Activated naive CD4-positive, alpha-beta T cell treated with Interleukin-2 at 50 U/mL for 16 hours (primary cell): ENCODE data around the gene PAX1.

Experiments
- DNase-seq: peaks from one replicate; pipeline ENCODE4 v3.0.0-alpha.2; 2020

The PAX1 gene

DNA sequence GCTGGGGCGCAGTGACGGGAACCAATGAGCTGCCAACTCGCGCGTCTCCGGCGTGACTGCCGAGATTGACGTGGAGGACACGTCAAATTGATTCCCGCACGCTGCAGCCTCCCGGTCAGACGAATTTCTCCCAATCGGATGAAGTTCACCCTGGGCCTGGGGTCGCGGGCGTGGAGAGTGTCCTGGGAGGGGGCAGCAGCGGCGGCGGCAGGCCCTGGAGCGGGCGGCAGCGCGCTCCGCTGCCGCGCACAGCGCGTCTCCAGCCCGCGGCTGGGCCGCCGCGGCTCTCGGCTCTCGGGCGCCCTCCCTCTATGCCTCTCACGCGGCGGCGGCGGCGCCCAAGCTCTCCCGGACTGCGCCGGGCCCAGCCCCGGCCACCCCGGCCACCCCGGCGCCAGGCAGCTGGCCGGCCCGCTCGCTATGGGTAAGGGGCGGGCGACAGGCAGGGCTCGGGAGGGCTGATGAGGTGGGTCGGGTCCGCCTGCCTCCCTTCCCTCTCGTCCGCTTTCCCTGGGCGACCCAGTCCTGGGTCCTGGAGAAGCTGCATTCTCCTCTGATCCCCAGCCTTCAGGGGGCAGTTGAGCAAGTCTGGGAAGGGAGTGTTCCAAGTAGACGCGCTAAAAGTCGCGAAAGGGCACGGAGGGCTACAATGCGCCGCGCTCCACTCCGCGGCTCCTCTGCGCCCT, at the start of gene PAX1:
TSS of gene PAX1 (plus strand) at position 90 of the 686 bp plus-strand sequence. CDS start at position 139, 49 bp downstream.
- no peak for DNase-seq

DNA sequence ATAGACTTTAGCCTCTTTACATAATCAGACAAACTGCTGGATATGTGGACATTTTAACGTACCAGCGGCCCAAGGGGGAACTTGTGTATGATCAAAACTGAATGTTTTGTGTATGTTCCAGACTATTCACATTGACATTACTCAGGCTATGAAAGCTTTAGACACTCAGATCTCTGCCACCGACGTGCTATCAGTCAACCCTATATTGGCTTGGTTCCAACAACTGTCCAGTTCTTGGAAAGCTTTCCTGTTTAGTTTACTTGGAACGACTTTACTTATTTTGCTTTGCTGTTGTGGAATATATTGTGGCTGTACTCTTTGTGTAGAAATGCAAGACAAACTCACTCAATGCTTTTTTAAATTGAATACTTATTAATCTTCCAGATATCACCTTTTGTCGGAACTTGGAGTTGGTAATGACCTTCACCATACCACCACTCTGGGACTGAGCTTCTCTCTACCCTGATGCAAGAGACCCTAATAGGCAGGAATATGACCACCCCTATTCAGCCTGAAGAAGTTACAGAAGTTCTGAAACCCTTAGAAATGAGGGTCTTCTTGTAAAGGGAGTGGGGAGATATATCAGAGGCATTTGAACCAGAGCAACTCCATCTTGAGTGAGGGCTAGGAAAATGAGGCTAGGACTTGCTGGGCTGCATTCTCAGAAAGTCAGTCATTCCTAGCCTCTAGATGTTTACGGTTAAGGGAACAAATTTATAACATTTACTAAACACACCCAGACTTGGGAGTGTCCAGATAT, 49.0 kb upstream of the PAX1 start:
- no peak for DNase-seq

DNA sequence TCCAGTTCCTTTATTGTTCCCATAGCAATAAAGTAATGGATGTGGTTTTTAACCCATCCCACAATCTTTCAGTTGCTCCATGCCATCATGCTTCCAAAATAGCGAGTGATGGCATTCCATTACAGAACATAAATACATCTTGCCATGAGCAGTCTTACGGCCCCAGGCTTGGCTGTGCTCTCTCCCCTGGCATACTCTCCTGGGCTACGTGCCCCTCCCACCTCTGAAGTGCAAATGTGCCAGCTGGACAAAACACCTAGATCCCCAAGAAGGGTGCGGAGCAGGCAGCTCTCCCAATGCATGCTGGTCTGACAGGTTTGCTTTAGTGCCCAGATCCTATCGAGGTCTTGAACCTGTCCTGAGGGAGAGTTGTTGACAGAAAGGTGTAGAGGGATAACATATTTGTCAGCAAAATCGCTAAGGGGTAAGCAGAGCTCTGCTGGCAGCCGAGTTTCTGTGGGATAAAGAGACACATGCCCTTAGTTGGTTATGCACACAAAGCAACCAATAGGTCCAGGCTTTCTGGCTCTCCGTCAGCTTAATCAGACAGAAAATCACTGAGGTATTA, 43.9 kb upstream of the PAX1 start:
- DNase-seq = no peak

GRCh38 chr20:21663465-21663864, 42.0 kb upstream of the PAX1 start:
- DNase-seq = no peak

GRCh38 chr20:21665687-21666446, 39.6 kb upstream of the PAX1 start:
- no peak for DNase-seq

GRCh38 chr20:21670126-21670525, 35.3 kb upstream of the PAX1 start:
- no peak for DNase-seq

DNA sequence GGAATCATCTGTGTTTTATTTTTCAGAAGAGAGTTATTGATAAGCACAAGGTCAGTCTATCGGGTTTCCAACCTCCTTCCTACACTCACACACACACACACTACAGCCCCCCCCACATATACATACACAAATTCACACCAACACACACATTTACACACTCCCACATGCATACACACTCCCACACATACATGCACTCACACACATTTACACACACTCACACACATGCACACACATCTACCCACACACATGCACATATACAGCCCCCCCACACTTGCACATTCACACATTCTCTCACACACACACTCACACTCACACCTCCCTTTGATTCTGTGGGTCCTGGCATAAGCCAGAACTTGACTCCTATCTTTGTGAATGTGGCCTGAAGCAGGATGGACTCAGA, 34.5 kb upstream of the PAX1 start:
- DNase-seq = no peak

GRCh38 chr20:21677261-21677660, 28.2 kb upstream of the PAX1 start:
- DNase-seq = no peak

DNA sequence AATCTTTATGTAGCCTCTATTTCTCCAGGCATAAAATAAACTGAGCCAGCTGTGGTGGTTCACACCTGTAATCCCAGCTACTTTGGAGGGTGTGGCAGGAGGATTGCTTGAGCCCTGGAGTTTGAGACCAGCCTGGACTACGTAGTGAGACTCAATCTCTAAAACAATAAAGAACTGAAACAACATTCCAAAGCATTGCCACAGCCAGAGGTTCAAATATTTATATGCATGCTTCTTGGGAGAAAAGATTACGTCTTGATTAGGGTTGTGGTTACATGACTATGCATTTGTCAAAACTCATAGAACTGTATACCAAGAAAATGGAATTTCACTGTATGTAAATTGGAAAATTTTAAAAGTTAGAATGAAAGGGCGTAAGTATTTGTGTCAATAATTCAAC, 27.7 kb upstream of the PAX1 start:
- DNase-seq = no peak

DNA sequence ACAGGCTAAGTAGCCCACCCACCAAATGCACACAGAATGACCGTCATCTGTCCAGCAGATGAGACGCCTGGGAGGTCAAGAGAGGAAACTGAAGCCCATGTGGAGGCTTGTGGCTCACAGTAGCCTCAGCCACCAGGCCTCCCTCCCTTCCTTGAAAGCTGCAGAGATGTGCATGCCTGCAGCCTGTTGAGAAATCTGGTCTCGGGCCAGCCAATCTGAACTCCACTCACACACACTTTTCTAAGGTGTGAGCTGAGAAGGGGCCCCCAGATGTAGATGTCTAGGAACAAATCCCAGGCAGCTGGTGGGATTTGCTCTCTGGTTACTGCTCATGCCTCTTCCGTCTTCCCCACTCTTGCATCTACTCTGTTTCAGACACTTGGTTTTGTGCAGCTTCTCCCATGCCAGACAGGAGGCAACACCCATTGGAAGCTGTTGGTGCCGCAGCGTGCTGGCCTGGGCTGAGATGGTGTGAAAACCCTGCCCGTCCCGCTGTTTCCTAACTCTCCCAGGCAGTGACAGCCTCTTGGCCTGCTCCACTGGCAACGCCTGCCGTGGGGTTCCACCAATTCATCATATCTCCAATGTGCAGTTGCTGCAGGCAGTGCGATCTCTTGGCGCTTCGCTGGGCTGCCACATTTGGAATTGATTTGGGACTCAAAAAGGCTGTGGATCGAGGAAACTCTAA, 24.1 kb upstream of the PAX1 start:
- DNase-seq = no peak

- no peak for DNase-seq
These were observed 23.5 kb upstream of the PAX1 start for GRCh38 chr20:21681922-21682318.

- DNase-seq = no peak
These were observed 22.9 kb upstream of the PAX1 start for GRCh38 chr20:21682521-21682954.

GRCh38 chr20:21684671-21685070, 20.8 kb upstream of the PAX1 start:
- no peak for DNase-seq

DNA sequence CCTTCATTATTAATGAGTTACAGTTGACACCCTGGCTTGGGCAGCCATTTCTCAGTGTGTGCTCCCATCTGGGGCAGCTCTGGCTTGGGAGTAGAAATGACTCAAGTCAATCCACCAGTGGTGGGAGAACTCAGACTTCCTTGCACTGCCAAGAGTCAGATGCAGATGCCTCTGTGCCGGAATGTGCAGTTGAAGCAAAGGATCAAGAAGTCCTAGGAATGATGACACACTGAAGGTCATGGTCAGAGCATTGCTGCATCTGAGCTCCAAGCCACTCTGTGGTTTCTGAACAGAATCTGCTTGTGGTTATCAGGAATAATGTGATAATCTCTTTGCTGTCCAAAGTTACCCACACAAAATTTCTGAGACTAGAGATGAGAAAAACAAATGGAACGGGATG, 19.5 kb upstream of the PAX1 start:
- DNase-seq = no peak

GRCh38 chr20:21693322-21693721, 12.1 kb upstream of the PAX1 start:
- DNase-seq = no peak

- DNase-seq = no peak
These were observed 6.8 kb upstream of the PAX1 start for GRCh38 chr20:21698494-21699215.

DNA sequence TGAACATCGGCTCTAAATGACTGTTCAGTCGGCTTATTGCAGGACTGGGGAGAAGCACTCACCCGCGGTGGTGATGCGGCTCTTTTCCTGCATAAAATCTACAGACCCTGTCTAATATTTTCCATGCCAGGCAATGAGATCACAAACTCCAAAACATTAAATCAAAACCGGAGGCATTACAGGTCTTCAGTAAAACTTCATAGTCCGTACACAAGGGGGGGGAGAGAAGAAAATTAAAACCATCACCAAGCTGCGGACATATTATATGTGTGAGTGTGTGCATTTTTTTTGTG, 6.3 kb upstream of the PAX1 start:
- no peak for DNase-seq

GRCh38 chr20:21701171-21701876, 4.1 kb upstream of the PAX1 start:
- DNase-seq = no peak

DNA sequence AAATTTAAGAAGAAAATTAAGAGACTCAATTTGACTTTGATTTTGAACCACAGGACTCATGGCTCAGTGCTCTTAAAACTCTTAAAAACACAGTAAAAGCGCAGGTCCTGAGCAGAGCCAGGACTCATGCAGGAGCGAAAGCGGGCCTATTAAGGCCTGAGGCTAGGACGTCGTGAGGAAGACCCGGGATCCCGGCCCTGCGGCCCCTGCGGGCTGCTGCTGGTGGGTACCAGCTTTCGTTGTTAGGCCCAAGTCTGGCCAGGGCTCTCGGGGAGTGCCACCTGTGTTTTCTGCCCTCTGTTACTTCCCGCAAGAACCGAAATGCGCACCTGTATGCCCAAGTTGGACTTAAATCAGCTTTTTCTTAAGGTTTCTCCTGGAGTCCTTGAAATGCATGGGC, 3.4 kb upstream of the PAX1 start:
- no peak for DNase-seq

GRCh38 chr20:21702553-21703470, 2.7 kb upstream of the PAX1 start:
- no peak for DNase-seq
